HG02610 (cell line): ENCODE data around the gene PAOX.
"Not testable (repeated sequence)": the region's sequence is repeated elsewhere in the genome, so short reads cannot be mapped to it uniquely, and the experiment has no call there.

ENCODE experiments used
- ATAC-seq: cut with Tn5 transposase; IDR thresholded peaks from one replicate; pipeline ENCODE4 v1.9.1; 2021; ENCODE audit warnings: mild to moderate bottlenecking, moderate library complexity; ENCODE audit not compliant: unreplicated experiment

The PAOX gene

GRCh38 chr10:133403359-133403758 lies 24.3 kb downstream of the PAOX start:
- ATAC-seq = no peak

GRCh38 chr10:133403784-133404183 lies 24.7 kb downstream of the PAOX start:
- ATAC-seq = no peak

GRCh38 chr10:133405272-133405671 lies 26.2 kb downstream of the PAOX start:
- no peak for ATAC-seq

GRCh38 chr10:133405844-133406527 lies 26.9 kb downstream of the PAOX start:
- ATAC-seq = no peak

- ATAC-seq = no peak
These were observed 32.7 kb downstream of the PAOX start for GRCh38 chr10:133411523-133412380.

GRCh38 chr10:133412381-133412711 lies 33.3 kb downstream of the PAOX start:
- no peak for ATAC-seq

GRCh38 chr10:133414401-133414800 lies 35.3 kb downstream of the PAOX start:
- not testable (repeated sequence) for ATAC-seq

- no peak for ATAC-seq
These were observed 36.7 kb downstream of the PAOX start for GRCh38 chr10:133415752-133416151.

GRCh38 chr10:133418289-133418993 lies 39.4 kb downstream of the PAOX start:
- ATAC-seq = no peak

GRCh38 chr10:133419211-133419950 lies 40.3 kb downstream of the PAOX start:
- ATAC-seq = no peak

GRCh38 chr10:133420028-133420427 lies 41.0 kb downstream of the PAOX start:
- ATAC-seq = no peak

- no peak for ATAC-seq
These were observed 41.5 kb downstream of the PAOX start for GRCh38 chr10:133420579-133420978.

GRCh38 chr10:133421336-133422222 lies 42.5 kb downstream of the PAOX start:
- ATAC-seq = no peak

- no peak for ATAC-seq
These were observed 43.3 kb downstream of the PAOX start for GRCh38 chr10:133422223-133422806.

GRCh38 chr10:133422807-133423771 lies 44.0 kb downstream of the PAOX start:
- no peak for ATAC-seq

GRCh38 chr10:133424102-133424501 lies 45.0 kb downstream of the PAOX start:
- ATAC-seq = not testable (repeated sequence)

GRCh38 chr10:133424601-133425000 lies 45.5 kb downstream of the PAOX start, which contains the start of gene SPRN:
SPRN (minus strand) TSS chr10:133424625; CDS start chr10:133423681, 944 bp downstream.
- not testable (repeated sequence) for ATAC-seq

GRCh38 chr10:133429571-133429970 lies 50.5 kb downstream of the PAOX start:
- not testable (repeated sequence) for ATAC-seq
